ENCODE measurements around the gene RBFOX2. TPM values are rescaled to one million over a fixed set of nuclear protein-coding genes. Genes with fewer than 3 reads are reported as not detected.

The RBFOX2 gene
- total RNA-seq, 1 donor from 2014 or later = 64.1 TPM

- H3K4me3 ChIP-seq = no peak overlapping the region
- no peak overlapping the region for H3K27ac ChIP-seq
- H3K4me1 ChIP-seq = peaks cover 28% of the 10 kb centered on the region
- TF ChIP-seq, protein P1, sequence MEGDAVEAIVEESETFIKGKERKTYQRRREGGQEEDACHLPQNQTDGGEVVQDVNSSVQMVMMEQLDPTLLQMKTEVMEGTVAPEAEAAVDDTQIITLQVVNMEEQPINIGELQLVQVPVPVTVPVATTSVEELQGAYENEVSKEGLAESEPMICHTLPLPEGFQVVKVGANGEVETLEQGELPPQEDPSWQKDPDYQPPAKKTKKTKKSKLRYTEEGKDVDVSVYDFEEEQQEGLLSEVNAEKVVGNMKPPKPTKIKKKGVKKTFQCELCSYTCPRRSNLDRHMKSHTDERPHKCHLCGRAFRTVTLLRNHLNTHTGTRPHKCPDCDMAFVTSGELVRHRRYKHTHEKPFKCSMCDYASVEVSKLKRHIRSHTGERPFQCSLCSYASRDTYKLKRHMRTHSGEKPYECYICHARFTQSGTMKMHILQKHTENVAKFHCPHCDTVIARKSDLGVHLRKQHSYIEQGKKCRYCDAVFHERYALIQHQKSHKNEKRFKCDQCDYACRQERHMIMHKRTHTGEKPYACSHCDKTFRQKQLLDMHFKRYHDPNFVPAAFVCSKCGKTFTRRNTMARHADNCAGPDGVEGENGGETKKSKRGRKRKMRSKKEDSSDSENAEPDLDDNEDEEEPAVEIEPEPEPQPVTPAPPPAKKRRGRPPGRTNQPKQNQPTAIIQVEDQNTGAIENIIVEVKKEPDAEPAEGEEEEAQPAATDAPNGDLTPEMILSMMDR (IDR thresholded peaks at IDR 0.05) = no peak
- no peaks in the 10 kb centered on the region for H3K27me3 ChIP-seq
- ATAC-seq (no peak), DNase-seq (no peak)
- no peaks in the 10 kb centered on the region for H3K36me3 ChIP-seq
- H3K9me3 ChIP-seq = no peaks in the 10 kb centered on the region
- intact Hi-C loops (cut with DNase I) = no loop called here
Measured at GRCh38 chr22:36010090-36010489, 18.5 kb downstream of the RBFOX2 start.

GRCh38 chr22:36009085-36009484 lies 19.5 kb downstream of the RBFOX2 start:
- intact Hi-C loops (cut with DNase I) = no loop called here
- H3K27me3 ChIP-seq = no peaks in the 10 kb centered on the region
- DNase-seq (no peak), ATAC-seq (no peak)
- TF ChIP-seq, protein P1 (IDR thresholded peaks at IDR 0.05) = no peak
- no peaks in the 10 kb centered on the region for H3K9me3 ChIP-seq
- peaks cover 20% of the 10 kb centered on the region for H3K4me1 ChIP-seq
- no peak overlapping the region for H3K4me3 ChIP-seq
- H3K36me3 ChIP-seq = no peaks in the 10 kb centered on the region
- no peak overlapping the region for H3K27ac ChIP-seq

GRCh38 chr22:36008565-36008964 lies 20.1 kb downstream of the RBFOX2 start:
- H3K27ac ChIP-seq = no peak overlapping the region
- intact Hi-C loops (cut with DNase I) = no loop called here
- TF ChIP-seq, protein P1 (IDR thresholded peaks at IDR 0.05) = no peak
- no peaks in the 10 kb centered on the region for H3K9me3 ChIP-seq
- no peaks in the 10 kb centered on the region for H3K36me3 ChIP-seq
- DNase-seq (no peak), ATAC-seq (no peak)
- H3K4me3 ChIP-seq = no peak overlapping the region
- no peaks in the 10 kb centered on the region for H3K27me3 ChIP-seq
- H3K4me1 ChIP-seq = peaks cover 20% of the 10 kb centered on the region

DNA sequence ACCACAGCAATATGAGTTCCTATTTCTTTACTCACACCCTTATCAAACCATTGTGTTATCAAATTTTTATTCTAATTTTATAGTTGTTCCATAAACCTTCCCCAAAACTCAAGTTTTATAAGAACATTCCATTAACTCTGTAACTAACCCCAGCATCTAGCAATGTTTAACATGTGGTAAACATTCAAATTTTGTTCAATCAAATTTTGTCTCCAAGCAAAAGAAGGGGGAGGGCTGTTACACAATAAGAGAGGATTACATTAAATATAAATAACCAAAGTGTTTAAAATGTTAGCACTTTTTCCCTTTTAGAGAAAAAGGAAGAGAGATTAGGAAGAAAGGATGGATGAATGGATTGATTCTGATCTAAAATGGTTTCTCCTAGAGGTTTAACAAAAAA lies 20.5 kb downstream of the RBFOX2 start:
- Histone ChIP-seq H3K4me1 (peaks cover 20% of the 10 kb centered on the region), H3K27me3 (no peaks in the 10 kb centered on the region), H3K27ac (no peak overlapping the region), H3K4me3 (no peak overlapping the region), H3K36me3 (no peaks in the 10 kb centered on the region), H3K9me3 (no peaks in the 10 kb centered on the region)
- TF ChIP-seq, protein P1 (IDR thresholded peaks at IDR 0.05) = no peak
- ATAC-seq (no peak), DNase-seq (no peak)
- intact Hi-C loops (cut with DNase I) = no loop called here

DNA sequence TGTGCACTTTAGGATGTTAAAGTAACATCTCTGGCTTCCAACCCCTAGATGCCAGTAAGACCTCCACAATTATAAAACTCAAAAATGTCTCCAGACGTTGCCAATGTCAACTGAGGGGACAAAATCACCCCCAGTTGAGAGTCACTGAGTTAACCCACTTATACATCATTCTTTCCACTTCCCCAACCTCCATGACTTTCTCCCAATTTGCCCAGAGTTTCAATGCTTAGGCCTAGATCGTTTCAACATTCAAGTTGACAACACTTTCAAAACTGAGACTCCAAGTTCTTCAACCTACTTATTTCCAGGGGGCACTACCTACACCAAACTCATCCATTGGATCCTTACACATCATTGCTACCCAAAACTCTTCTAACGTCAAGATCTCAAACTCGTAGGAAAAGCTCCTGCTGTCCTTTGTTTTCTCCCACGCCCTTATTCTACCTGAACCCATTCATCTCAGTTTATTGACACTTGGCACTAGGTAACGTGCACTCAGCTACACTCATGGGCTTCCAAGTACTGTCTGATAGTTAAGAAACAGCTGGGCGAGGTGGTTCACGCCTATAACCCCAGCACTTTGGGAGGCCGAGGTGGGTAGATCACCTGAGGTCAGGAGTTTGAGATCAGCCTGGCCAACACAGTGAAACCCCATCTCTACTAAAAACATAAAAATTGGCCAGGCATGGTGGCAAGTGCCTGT lies 24.5 kb downstream of the RBFOX2 start:
- intact Hi-C loops (cut with DNase I) = no loop called here
- Histone ChIP-seq H3K27me3 (no peaks in the 10 kb centered on the region), H3K27ac (no peak overlapping the region), H3K4me1 (peaks cover 19% of the 10 kb centered on the region), H3K4me3 (no peak overlapping the region), H3K36me3 (no peaks in the 10 kb centered on the region), H3K9me3 (no peaks in the 10 kb centered on the region)
- ATAC-seq (no peak), DNase-seq (no peak)
- TF ChIP-seq, protein P1 (IDR thresholded peaks at IDR 0.05) = no peak

Data from upper lobe of right lung (tissue), 1 donor.